SHP77 treated with DMSO at 0.1 percent for 48 hours (cell line): Measurements from ENCODE around the gene PLEKHA3.
"Not testable (repeated sequence)": the region's sequence is repeated elsewhere in the genome, so short reads cannot be mapped to it uniquely, and the experiment has no call there.

Experiments
- DNase-seq: peaks from one replicate; lab custom pipeline; 2025; lab: John Stamatoyannopoulos, UW

PLEKHA3 gene

DNA sequence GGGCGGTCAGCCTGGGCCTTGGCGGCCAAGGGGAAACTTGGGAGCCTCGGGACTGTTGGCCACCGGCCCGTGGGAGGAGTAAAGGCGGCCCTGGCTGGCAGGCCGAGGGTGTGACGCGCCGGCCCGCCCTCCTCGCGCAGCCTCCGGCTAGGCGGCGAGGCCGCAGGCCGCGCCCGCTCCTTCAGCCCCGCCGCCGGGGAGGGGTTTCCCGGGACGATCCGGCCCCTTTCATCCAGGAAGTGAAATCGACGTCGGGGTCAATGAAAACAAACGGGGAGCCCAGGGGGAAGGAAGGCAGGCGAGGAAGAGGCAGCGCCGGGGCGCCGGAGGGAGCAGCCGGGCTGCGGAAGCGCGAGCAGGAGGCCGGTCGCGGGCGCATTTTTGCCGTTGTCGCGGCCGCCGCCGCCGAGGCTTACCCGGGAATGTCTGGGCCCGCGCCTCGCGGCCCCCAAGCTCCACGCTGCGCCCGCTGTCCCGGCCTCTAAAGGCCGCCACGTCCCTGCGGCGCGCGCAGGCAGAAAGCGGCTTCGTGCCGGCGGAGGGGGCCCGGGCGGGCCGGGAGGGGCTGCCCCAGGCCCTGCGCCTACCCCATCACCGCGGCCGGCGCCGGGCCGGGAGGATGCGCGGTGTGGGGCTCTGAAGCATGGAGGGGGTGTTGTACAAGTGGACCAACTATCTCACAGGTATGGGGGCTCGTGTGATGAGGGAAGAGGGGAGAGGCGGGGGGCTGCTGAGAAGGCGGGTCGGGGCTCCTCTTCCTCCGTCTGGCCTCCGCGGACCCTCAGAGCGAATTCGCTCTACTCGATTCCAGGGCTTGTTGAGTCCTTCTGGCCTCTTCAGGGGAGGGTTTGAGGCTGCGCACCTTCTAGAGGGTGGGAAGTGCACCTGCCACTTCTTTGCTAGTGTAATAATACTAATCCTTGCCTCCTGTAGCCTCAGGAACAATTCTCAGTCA is at the start of gene PLEKHA3:
TSS of gene PLEKHA3 (plus strand) at position 231 of the 955 bp plus-strand sequence. CDS start at position 644, 413 bp downstream.
- DNase-seq, result peak; percentile 56

- DNase-seq, result no peak
Observed at GRCh38 chr2:178436662-178437061, 43.6 kb upstream of the PLEKHA3 start.

GRCh38 chr2:178441426-178441825 is 38.8 kb upstream of the PLEKHA3 start:
- DNase-seq, result no peak

DNA sequence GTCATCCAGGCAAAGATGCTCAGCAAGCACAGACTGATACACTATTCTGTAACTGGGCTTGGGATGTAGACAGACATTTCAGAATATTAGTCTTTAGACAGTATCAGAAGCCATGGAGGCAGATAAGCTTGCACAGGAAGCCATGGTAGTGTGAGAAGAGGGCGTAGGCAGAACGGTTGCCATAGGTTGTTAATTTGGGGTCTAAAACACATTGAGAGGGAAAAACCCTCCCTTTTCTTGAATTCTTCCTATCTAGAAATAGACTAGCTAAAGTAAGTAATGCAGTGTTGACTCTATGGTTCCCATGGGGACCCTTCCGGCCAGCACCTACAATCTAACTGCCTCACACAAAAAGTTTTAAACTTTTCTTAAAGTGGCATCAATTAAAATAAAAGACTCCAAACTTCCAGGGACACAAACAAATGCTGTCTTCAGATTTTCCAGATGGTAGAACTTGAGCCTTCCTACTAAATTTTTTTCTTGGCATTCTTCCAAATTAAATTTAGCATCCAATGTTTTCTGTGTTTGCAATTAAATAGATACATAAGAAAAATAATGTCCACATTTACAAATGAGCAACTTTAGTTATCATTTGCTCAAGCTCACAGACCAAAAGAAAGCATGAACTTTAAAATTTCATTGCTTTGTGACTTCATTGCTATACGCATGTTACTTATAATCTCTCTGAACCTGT is 31.1 kb upstream of the PLEKHA3 start:
- no peak for DNase-seq

GRCh38 chr2:178449700-178450523 is 30.3 kb upstream of the PLEKHA3 start:
- no peak for DNase-seq

DNA sequence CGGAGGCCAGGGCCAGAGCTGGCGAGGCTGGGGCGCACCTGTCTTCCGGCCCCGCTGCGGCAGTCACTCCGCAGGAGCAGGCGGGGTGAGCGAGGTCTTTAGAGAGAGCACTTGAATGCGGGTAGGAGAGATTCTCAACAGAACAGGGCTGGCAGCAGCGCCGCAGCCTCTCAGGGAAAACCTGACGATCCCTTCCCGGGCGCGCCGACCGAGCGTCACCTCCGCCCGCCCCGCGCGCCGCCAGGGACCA is 29.8 kb upstream of the PLEKHA3 start:
- DNase-seq, result no peak

GRCh38 chr2:178450774-178451525 is 29.3 kb upstream of the PLEKHA3 start, which contains the start of the genes PJVK and PRKRA:
Gene PJVK, plus strand, starts transcription at chr2:178451378. Its CDS starts 2,032 bp downstream, at chr2:178453410.
Gene PRKRA, minus strand, starts transcription at chr2:178451175. Its CDS starts 145 bp downstream, at chr2:178451030.
- peak; percentile 63 for DNase-seq

DNA sequence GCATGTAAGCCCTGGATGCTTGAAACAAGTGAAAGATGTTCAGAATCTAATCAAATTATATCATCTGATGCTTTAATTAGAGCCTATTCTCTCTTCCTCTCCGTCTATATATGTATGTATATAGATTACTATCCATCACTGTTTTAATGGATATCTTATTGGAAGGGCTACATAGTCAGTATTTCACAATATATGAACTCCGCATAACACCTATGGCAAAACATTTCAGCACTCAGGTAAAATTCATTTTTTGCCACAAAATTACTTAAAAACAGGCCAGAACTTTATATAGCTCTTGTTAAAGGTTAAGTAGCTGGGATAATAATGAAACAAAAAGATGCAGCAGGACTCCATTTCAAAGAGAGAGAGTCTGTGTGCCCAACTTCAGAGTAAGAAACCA is 27.9 kb upstream of the PLEKHA3 start:
- no peak for DNase-seq

DNA sequence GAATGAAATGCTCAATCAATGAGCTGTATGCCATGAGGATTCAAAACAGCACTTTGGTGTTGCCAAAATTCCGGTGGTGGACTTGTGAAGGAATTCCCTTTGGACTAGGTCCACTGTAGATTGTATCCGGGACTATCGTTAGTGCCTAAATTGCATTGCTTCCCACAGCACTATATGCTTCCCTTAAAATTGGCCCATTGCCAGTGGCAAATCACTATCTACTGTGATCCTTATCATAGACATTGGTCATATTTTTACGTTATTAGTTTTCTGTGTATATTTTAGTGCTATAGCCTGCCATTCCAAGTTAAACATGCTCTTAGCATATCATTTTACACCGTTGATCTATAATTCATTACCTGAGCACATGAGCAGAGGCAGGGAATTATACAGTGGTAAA is 27.4 kb upstream of the PLEKHA3 start:
- no peak for DNase-seq

- DNase-seq, result no peak
Observed at GRCh38 chr2:178455947-178456346, 24.3 kb upstream of the PLEKHA3 start.

- no peak for DNase-seq
Observed at GRCh38 chr2:178457390-178457886, 22.8 kb upstream of the PLEKHA3 start.

- DNase-seq, result no peak
Observed at GRCh38 chr2:178469219-178469849, 10.9 kb upstream of the PLEKHA3 start.

GRCh38 chr2:178471313-178471712 is 8.9 kb upstream of the PLEKHA3 start:
- not testable (repeated sequence) for DNase-seq

DNA sequence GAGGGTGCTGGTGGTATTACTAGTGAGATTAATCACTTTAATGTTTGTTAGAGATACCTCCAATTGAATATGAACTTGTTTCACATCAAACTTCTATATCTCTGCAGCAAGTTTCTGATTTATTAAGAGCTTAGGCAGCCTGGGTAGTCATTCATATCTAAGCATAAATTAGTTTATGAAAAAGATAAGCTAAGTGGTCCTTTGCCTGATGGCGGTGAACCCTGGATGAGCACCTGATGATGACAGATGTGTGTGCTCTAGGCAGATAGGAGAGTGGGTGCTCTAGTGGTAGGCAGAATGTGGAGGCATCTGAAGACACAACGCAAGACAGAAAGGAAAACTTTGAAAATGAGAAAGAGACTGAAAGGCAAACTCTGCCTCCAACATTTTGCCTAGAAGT is 6.9 kb upstream of the PLEKHA3 start:
- DNase-seq, result no peak

GRCh38 chr2:178473931-178474330 is 6.3 kb upstream of the PLEKHA3 start:
- DNase-seq, result no peak

DNA sequence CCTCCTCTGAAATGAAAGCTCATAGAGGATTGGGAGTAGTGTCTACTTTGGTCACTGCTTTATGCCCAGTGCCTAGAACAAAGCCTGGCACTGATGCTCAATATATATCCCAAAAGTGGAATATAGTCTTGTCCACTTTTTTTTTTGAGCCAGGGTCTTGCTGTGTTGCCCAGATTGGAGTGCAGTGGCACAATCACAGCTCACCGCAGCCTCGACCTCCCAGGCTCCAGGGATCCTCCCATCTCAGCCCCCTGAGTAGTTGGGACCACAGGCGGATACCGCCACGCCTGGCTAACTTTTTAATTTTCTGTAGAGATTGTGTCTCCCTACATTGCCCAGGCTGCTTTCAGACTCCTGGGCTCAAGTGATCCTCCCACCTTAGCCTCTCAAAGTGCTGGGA is 5.7 kb upstream of the PLEKHA3 start:
- DNase-seq, result no peak

GRCh38 chr2:178476477-178476876 is 3.8 kb upstream of the PLEKHA3 start:
- no peak for DNase-seq

DNA sequence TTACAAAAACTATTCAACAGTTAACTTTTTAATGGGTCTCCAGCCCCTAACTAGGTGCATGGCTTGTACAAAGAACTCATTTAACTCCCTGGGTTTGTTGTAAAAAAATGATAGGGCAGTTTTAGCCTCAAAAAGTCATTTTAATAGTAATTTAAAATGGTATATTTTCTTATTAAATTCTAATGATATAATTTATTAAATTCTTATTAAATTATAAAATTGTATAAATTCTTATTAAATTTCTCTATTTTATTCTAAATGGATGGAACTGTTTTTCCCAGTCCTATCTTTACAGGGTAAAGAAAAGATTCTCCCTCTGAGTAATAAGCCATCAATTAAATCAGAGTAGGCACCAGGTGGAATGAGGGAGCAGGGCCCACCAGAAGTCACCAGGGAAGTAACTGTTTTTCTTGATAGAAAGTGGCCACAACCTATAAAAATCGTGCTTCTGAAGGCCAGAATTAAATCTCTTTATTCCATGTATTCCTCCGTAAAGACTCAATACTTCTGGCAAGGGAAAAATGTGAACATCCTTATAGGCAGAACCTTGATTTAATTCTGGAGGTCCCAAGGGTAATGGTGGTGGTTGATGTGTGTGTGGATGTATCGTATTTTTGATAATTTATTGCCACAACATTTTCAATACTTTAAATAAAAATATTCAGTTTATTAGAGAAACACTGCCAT is 2.7 kb upstream of the PLEKHA3 start:
- DNase-seq, result no peak

DNA sequence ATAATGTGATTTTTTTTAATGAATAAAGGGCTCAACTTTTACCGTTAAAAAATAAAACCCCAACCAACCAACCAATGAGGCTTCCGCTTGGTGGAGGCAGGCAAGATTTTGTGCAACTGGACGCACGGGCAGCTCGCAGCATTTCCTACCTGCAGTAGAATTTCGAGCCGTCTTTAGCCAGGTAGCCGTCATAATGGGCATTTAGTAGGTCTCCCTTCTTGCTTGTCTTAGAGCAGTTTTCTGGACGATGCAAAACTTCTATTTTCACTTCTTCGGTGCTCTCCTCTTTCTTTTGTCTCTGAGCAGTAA is 2.2 kb upstream of the PLEKHA3 start:
- no peak for DNase-seq
